ENCODE data around the gene ACO2. TPM values are rescaled to one million over a fixed set of nuclear protein-coding genes. Genes with fewer than 3 reads are reported as not detected.

Gene ACO2
- total RNA-seq, 1 experiment from 2014 or later, result 71.5 TPM

GRCh38 chr22:41578114-41578513, 109.2 kb downstream of the ACO2 start:
- Histone ChIP-seq H3K9me3 (ENCODE audit: control insufficient read depth, insufficient read depth, low read depth, low read length) (no peaks in the 10 kb centered on the region), H3K36me3 (ENCODE audit: control insufficient read depth, insufficient read depth, low read length) (no peaks in the 10 kb centered on the region), H3K4me3 (ENCODE audit: low read depth in 2 of 2, low read length in 2 of 2) (no peak overlapping the region), H3K27me3 (ENCODE audit: control insufficient read depth, insufficient read depth, low read length) (no peaks in the 10 kb centered on the region), H3K27ac (ENCODE audit: low read length) (no peak overlapping the region), H3K4me1 (ENCODE audit: control insufficient read depth, insufficient read depth, low read length) (no peaks in the 10 kb centered on the region; the same call in 1 of the 2 replicates)
- ATAC-seq (no peak), DNase-seq (ENCODE audit: low read depth, low spot score) (no peak)
- POLR2A ChIA-PET, result no interaction called here
- BruUV-seq (replicated peaks), result no TSS peak
- in situ Hi-C loops (cut with HindIII; ENCODE audit: low pct_unique_long_range_greater_than_20kb, low sequenced_read_pairs), result no loop called here
- CTCF ChIA-PET, result interaction anchor here (1.3 kb wide), 1 partner anchor 10 kb away, joined by 3 read pairs; no protein-coding TSS in a partner anchor
- TF ChIP-seq TCF7L2 (IDR thresholded peaks at IDR 0.05; ENCODE audit: low read depth, low read length), result no peak
- TF ChIP-seq POLR2AphosphoS5 (IDR thresholded peaks at IDR 0.05; ENCODE audit: low read depth, low read length), result no peak
- TF ChIP-seq SIN3A (IDR thresholded peaks at IDR 0.05; ENCODE audit: borderline replicate concordance, insufficient read depth, low read depth, low read length), result no peak
- TF ChIP-seq, protein P1, sequence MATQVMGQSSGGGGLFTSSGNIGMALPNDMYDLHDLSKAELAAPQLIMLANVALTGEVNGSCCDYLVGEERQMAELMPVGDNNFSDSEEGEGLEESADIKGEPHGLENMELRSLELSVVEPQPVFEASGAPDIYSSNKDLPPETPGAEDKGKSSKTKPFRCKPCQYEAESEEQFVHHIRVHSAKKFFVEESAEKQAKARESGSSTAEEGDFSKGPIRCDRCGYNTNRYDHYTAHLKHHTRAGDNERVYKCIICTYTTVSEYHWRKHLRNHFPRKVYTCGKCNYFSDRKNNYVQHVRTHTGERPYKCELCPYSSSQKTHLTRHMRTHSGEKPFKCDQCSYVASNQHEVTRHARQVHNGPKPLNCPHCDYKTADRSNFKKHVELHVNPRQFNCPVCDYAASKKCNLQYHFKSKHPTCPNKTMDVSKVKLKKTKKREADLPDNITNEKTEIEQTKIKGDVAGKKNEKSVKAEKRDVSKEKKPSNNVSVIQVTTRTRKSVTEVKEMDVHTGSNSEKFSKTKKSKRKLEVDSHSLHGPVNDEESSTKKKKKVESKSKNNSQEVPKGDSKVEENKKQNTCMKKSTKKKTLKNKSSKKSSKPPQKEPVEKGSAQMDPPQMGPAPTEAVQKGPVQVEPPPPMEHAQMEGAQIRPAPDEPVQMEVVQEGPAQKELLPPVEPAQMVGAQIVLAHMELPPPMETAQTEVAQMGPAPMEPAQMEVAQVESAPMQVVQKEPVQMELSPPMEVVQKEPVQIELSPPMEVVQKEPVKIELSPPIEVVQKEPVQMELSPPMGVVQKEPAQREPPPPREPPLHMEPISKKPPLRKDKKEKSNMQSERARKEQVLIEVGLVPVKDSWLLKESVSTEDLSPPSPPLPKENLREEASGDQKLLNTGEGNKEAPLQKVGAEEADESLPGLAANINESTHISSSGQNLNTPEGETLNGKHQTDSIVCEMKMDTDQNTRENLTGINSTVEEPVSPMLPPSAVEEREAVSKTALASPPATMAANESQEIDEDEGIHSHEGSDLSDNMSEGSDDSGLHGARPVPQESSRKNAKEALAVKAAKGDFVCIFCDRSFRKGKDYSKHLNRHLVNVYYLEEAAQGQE (IDR thresholded peaks at IDR 0.05; ENCODE audit: insufficient read depth in 1 of 2, low read depth in 2 of 2, low read length in 1 of 2), result no peak
- TF ChIP-seq CTCF (IDR thresholded peaks at IDR 0.05), result no peak
- intact Hi-C loops (cut with micrococcal nuclease; ENCODE audit: unreplicated experiment), result no loop called here

Other genes with a start within 250 kb of the ACO2 start
- gene CHADL, start 228.2 kb upstream of the ACO2 start, total RNA-seq (2021; ENCODE audit: unreplicated experiment), result 0.33 TPM
- 140 TPM for gene RANGAP1, start 182.9 kb upstream of the ACO2 start, total RNA-seq (2021; ENCODE audit: unreplicated experiment)
- gene ZC3H7B, start 167.6 kb upstream of the ACO2 start, total RNA-seq (2021; ENCODE audit: unreplicated experiment), result 62.0 TPM
- gene TEF, start 87.2 kb upstream of the ACO2 start, total RNA-seq (2021; ENCODE audit: unreplicated experiment), result 7.8 TPM
- gene TOB2, start 22.3 kb upstream of the ACO2 start, total RNA-seq (2021; ENCODE audit: unreplicated experiment), result 43.6 TPM
- gene PHF5A, start 425 bp upstream of the ACO2 start, total RNA-seq (2021; ENCODE audit: unreplicated experiment), result 34.9 TPM
- 46.6 TPM for gene POLR3H, start 75.4 kb downstream of the ACO2 start, total RNA-seq (2021; ENCODE audit: unreplicated experiment)
- 1.5 TPM for gene CSDC2, start 91.9 kb downstream of the ACO2 start, total RNA-seq (2021; ENCODE audit: unreplicated experiment)
- 30.5 TPM for gene PMM1, start 120.7 kb downstream of the ACO2 start, total RNA-seq (2021; ENCODE audit: unreplicated experiment)
- 33.5 TPM for gene DESI1, start 151.9 kb downstream of the ACO2 start, total RNA-seq (2021; ENCODE audit: unreplicated experiment)
- gene XRCC6, start 152.2 kb downstream of the ACO2 start, total RNA-seq (2021; ENCODE audit: unreplicated experiment), result 287 TPM
- gene SNU13, start 219.8 kb downstream of the ACO2 start, total RNA-seq (2021; ENCODE audit: unreplicated experiment), result 113 TPM
- gene MEI1, start 230.4 kb downstream of the ACO2 start, total RNA-seq (2021; ENCODE audit: unreplicated experiment), result 0.18 TPM